ENCODE results near the gene CCNE1.

Gene CCNE1

DNA sequence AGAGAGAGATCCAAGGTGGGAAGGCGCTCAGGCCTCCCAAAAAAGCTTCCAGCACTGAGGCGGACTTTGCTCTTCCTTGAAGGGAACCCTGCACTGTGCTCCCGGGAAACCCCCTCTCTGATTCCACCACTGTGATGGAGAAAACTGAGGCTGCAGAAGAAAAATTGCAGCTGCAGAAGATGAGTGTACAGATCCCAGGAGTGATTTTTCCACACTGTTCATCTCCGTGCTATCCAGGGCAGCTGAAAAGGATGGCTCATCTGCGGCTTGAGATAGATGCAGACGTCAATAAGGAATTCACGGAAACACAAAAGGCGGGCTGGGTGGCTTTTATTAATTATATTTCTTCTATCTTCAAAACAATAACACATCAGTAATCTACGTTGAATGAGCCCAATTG is 26.2 kb downstream of the CCNE1 start:
- TF ChIP-seq POLR2AphosphoS5 (IDR thresholded peaks at IDR 0.05; ENCODE audit: low read depth, low read length) (no peak), TAF1 (IDR thresholded peaks at IDR 0.05; ENCODE audit: low read depth, low read length) (no peak), POU2F2 (IDR thresholded peaks at IDR 0.05; ENCODE audit: low read depth, low read length) (no peak), SPI1 (IDR thresholded peaks at IDR 0.05; ENCODE audit: low read depth, low read length) (no peak), PAX5 (IDR thresholded peaks at IDR 0.05; ENCODE audit: insufficient read depth, low read length, severe bottlenecking) (no peak), POLR2A (IDR thresholded peaks at IDR 0.05; ENCODE audit: low read depth, low read length) (no peak)
- FAIRE-seq, result no peak
- DNase-seq (ENCODE audit: insufficient read length, low spot score), result no peak

DNA sequence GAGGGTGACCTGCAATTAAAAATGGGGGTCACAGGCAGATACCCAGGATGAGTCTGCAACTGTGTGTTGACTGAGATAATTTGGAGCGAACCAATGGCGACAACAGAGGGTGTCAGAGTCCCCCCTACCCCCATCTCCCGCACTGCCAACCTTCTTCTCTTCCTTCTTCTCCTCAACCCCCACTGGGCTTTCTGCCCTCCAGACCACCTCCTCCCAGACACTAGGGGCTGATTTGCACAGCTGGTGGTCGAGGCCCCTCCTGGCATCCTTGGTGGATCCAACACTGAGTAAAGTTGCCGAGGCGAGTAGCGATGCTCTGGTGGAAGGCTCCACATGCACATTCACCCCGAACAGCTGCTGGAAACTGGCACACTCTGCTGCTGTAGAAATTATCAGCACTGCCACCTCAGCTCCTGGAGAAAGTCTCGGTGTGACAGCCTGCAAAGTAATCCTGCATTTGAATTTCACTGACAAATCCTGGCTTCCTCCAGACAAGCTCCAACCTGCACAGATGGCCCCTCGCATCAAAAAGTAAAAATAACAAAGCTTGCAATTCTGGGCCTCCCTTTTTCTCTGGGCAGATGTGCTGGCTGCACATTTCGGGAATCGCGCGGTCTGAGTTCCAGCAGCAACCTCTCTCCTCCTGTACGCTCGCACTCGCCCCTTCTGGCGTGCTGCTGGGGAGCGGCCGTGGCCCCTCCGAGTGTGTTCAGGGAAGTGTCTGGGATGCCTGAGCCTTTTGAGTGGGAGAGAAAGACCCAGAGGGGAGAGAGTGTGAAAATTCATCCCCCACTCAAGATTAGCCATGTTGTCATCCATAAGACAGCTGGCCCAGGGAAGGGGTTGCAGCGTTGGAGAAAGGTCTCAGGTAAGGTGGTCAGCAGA is 28.5 kb downstream of the CCNE1 start:
- no peak for FAIRE-seq
- TF ChIP-seq SPI1 (IDR thresholded peaks at IDR 0.05; ENCODE audit: low read depth, low read length) (no peak), POLR2AphosphoS5 (IDR thresholded peaks at IDR 0.05; ENCODE audit: low read depth, low read length) (no peak), POU2F2 (IDR thresholded peaks at IDR 0.05; ENCODE audit: low read depth, low read length) (no peak), PAX5 (IDR thresholded peaks at IDR 0.05; ENCODE audit: insufficient read depth, low read length, severe bottlenecking) (no peak), POLR2A (IDR thresholded peaks at IDR 0.05; ENCODE audit: low read depth, low read length) (no peak), TAF1 (IDR thresholded peaks at IDR 0.05; ENCODE audit: low read depth, low read length) (no peak)
- no peak for DNase-seq (ENCODE audit: insufficient read length, low spot score)

DNA sequence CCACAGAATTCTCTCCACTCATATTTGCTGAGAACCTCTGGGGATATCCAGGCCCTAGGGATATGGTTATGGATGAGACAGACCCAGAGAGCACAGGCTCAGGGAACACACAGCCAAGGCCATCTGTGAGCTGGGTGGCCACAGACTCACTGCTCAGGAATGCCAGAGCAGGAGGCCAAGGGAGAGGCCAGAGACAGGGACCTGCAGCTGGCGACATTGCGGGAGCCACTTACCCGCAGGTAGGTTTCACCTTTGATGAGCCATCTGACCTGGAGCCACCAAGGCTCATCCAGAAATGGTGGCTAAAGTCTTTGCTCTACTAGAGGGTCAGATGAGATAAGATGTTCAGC is 29.4 kb downstream of the CCNE1 start:
- DNase-seq (ENCODE audit: insufficient read length, low spot score) (no peak), FAIRE-seq (no peak)
- no peak for TF ChIP-seq TAF1 (IDR thresholded peaks at IDR 0.05; ENCODE audit: low read depth, low read length)
- TF ChIP-seq POU2F2 (IDR thresholded peaks at IDR 0.05; ENCODE audit: low read depth, low read length), result no peak
- no peak for TF ChIP-seq SPI1 (IDR thresholded peaks at IDR 0.05; ENCODE audit: low read depth, low read length)
- no peak for TF ChIP-seq POLR2A (IDR thresholded peaks at IDR 0.05; ENCODE audit: low read depth, low read length)
- no peak for TF ChIP-seq PAX5 (IDR thresholded peaks at IDR 0.05; ENCODE audit: insufficient read depth, low read length, severe bottlenecking)
- no peak for TF ChIP-seq POLR2AphosphoS5 (IDR thresholded peaks at IDR 0.05; ENCODE audit: low read depth, low read length)

DNA sequence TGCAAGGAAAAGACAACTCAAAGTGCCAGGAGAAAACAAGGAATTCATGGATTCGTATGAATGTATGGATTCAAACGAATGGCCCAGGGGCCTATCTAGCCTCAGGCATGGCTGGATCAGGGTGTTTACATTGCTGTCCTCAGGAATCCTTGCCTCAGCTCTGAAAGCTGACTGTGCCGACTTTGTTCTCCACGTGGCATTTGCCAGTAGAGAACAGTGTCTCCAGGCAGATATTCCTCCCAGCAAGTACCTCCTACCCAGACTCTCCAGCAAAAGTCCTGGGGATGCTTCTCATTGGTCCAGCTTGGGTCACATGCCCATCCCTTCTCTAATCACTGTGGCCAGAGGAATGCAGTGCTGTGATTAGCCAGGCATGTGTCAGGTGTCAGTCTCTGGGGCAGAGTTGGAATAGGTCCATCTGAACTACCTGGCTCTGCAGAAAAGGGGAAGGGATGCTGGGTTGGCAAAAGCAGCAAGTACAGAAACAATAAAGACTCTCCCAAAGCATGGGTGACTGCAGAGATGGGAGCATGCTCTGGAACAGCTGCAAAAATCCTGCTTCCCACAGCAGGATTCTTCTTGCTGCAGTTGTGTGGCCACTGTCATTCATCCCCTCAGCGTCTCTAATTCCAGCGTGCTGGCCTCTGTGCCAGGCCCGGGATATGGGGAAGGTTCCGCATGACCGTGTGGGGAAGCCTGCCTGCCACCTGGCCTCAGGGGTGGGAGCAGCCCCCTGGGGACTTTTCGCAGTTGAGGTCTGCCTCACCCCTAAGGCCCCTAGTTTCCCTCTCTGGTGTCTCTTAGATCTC is 30.0 kb downstream of the CCNE1 start:
- DNase-seq (ENCODE audit: insufficient read length, low spot score) (no peak), FAIRE-seq (peak; percentile 38)
- TF ChIP-seq POU2F2 (IDR thresholded peaks at IDR 0.05; ENCODE audit: low read depth, low read length) (no peak), PAX5 (IDR thresholded peaks at IDR 0.05; ENCODE audit: insufficient read depth, low read length, severe bottlenecking) (no peak)

DNA sequence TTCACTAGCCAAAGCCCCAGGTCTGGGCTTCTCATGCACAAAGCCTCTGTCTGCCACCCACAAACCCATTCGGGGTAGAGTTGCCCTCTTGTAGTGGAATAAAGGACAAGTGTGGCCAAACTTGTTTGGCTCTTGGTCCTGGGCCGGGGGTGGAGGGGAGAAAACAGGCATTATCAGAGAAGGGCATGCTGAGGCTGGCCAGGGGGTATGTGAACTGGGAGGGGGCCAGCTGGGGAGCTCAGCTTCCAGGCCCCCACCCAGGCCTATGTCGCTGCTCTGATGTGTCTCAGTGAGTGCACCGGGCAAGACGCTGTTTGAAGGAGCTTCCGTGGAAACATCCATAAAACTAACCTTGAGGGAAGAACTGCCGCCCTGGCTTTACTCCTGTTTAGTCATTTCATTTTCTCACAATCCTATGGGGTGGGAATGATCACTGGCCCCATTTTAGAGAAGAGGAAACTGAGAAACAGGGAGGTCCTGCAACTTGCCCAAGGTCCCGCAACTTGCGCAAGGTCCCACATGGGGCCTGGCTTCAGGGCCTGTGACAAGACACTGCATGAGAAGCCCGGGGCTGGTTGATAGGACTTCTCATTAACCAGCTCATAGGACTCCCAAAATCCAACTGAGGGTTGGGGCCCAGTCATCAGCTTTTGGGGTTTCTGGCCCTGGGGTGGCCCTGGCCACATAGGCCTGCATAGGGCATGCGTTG is 30.8 kb downstream of the CCNE1 start:
- TF ChIP-seq SPI1 (IDR thresholded peaks at IDR 0.05; ENCODE audit: low read depth, low read length) (no peak), POLR2AphosphoS5 (IDR thresholded peaks at IDR 0.05; ENCODE audit: low read depth, low read length) (no peak), TAF1 (IDR thresholded peaks at IDR 0.05; ENCODE audit: low read depth, low read length) (no peak), PAX5 (IDR thresholded peaks at IDR 0.05; ENCODE audit: insufficient read depth, low read length, severe bottlenecking) (no peak), POU2F2 (IDR thresholded peaks at IDR 0.05; ENCODE audit: low read depth, low read length) (no peak), POLR2A (IDR thresholded peaks at IDR 0.05; ENCODE audit: low read depth, low read length) (no peak)
- no peak for FAIRE-seq
- DNase-seq (ENCODE audit: insufficient read length, low spot score), result no peak

DNA sequence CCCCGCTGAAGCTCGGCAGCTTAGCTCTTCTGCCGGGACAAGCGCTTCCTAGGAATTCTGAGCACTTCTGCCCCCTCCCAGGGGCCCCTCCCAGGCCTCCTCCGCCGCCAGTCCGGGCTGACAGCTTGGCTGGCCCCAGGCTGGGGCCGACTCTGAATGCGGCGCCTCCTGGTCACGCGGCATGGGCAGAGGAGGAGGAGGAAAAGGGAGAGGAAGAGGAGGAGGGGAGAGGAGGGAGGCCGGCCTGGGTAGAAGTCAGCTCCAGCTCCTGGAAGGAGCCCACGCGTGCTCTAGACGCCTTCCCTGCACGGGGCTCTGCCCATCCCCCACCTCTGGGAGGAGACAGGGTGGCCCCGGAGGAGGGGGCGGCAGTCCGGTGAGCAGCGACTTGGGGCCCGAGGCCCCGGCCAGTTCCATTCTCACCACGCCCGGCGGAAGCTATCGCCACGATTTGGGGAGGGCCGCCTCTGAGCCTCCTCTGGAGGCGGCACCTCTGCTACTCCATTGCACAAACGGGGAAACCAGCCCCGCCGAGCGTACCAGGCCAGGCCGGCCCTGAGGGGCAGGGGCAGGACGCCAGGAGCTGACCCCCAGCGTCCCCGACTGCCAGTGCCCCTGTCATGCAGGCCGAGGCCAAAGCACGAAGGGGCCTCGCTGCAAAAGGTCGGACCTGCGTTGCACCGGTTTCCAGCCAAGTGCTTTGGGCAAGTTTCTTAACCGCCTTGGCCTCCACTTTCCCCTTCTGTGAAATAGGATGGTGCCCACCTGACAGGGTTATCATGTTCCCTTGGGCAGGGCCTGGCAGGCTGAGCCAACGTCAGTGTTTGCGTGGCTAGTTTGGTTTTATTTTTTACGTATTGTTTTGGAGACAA is 31.6 kb downstream of the CCNE1 start:
- no peak for TF ChIP-seq POLR2A (IDR thresholded peaks at IDR 0.05; ENCODE audit: low read depth, low read length)
- no peak for TF ChIP-seq POLR2AphosphoS5 (IDR thresholded peaks at IDR 0.05; ENCODE audit: low read depth, low read length)
- TF ChIP-seq PAX5 (IDR thresholded peaks at IDR 0.05; ENCODE audit: insufficient read depth, low read length, severe bottlenecking), result no peak
- no peak for TF ChIP-seq SPI1 (IDR thresholded peaks at IDR 0.05; ENCODE audit: low read depth, low read length)
- TF ChIP-seq POU2F2 (IDR thresholded peaks at IDR 0.05; ENCODE audit: low read depth, low read length), result no peak
- TF ChIP-seq TAF1 (IDR thresholded peaks at IDR 0.05; ENCODE audit: low read depth, low read length), result no peak
- FAIRE-seq, result peak; percentile 23
- DNase-seq (ENCODE audit: insufficient read length, low spot score), result no peak

DNA sequence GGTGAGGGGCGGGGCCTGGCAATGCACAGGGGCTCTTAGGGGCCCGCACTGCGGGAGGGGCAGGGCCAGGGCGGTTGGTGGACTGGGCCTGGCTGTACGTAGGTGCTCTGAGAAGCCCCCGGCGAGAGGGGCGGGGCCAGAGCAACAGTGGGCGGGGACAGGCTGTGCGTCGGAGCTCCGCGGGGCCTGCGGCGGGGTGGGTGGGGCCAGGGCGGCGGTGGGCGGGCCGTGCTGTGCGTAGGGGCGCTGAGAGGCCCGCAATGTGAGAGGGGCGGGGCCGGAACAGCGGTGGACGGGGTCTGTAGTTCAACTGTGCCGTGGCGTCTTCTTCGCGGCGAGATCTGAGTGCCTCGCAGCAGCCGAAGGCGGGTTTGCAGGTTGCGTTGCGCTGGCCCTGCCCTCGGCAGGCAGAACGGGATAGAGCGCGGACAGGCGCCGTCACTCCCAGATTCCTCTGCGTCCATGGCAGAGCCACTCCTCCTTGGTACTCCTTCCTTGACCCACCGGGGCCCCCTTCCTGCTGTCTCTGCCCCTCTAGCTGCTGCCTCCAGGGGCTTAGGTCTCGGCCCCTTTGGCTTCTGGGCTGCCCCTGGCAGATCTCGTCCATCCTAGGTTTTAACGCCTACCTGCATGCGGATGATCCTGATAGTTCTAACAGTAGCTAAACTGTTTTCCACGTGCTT is 33.2 kb downstream of the CCNE1 start:
- TF ChIP-seq PAX5 (IDR thresholded peaks at IDR 0.05; ENCODE audit: insufficient read depth, low read length, severe bottlenecking) (no peak), SPI1 (IDR thresholded peaks at IDR 0.05; ENCODE audit: low read depth, low read length) (no peak), TAF1 (IDR thresholded peaks at IDR 0.05; ENCODE audit: low read depth, low read length) (no peak), POLR2AphosphoS5 (IDR thresholded peaks at IDR 0.05; ENCODE audit: low read depth, low read length) (peak; percentile 36; the same call in 1 of the 2 replicates), POU2F2 (IDR thresholded peaks at IDR 0.05; ENCODE audit: low read depth, low read length) (no peak), POLR2A (IDR thresholded peaks at IDR 0.05; ENCODE audit: low read depth, low read length) (peak; percentile 69)
- DNase-seq (ENCODE audit: insufficient read length, low spot score) (peak; percentile 86), FAIRE-seq (peak; percentile 95)

All from GM12891 (cell line).